ENCODE measurements around the gene BRIP1. TPM values are rescaled to one million over a fixed set of nuclear protein-coding genes. Genes with fewer than 3 reads are reported as not detected.

BRIP1 gene
- total and polyA plus RNA-seq, 10 of the 15 experiments (the other 5 are each of a cell fraction or from before 2014, with no cell fraction given) = 4.0 to 24.2 (median 12.8) TPM

DNA sequence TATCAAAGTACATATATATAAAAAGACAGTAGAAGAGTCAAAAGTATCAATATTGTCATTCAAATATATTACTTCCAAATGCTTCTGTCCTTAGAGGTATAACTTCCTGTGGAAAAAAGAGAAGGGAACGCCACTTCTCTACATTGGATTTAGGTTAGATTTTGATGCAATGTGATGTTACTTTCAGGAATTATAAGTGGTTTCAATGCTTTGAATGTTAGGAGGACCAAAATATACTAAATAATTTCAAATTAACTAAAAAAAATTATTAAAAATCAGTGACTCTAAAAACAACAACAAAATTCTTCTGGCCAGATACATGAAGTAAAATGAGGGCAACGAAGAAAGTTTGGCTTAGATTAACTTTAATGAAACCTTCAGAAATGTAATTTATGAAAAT, 88.0 kb downstream of the BRIP1 start:
- SMC1A ChIA-PET (ENCODE audit: uncharacterized antibody, unreplicated experiment) = interaction anchor here (1.0 to 3.2 kb wide), 3 partner anchors 11 to 30 kb away, joined by 3 to 7 read pairs (median 3); no protein-coding TSS in a partner anchor
- CTCF ChIA-PET = no interaction called here
- POLR2A ChIA-PET = interaction anchor here (1.4 kb wide), 1 partner anchor 9 kb away, joined by 3 read pairs; no protein-coding TSS in a partner anchor
- no peak overlapping the region for H3K4me2 ChIP-seq (ENCODE audit: control insufficient read depth, insufficient read depth)
- H3K27me3 ChIP-seq (replicated peaks in 1 of 2; ENCODE audit: control insufficient read depth in 2 of 2, insufficient read depth in 2 of 2, low read length in 1 of 2) = no peaks in the 10 kb centered on the region
- no peak overlapping the region for H3K4me3 ChIP-seq
- H3K9ac ChIP-seq (ENCODE audit: control insufficient read depth, insufficient read depth, low read length) = no peak overlapping the region
- in situ Hi-C loops (cut with MboI) = no loop called here
- ATAC-seq (no peak), DNase-seq (ENCODE audit: low read depth, low spot score) (no peak), FAIRE-seq (no peak)
- no TSS peak for BruUV-seq (replicated peaks)
- H4K20me1 ChIP-seq (ENCODE audit: control insufficient read depth, insufficient read depth) = no peaks in the 10 kb centered on the region
- H3K36me3 ChIP-seq (ENCODE audit: control insufficient read depth in 2 of 2, insufficient read depth in 2 of 2, low read length in 1 of 2) = peaks cover 0 to 2% of the 10 kb centered on the region in 2 experiments; a peak in 1 of 4 replicates
- RAD21 ChIA-PET (ENCODE audit: unreplicated experiment) = interaction anchor here (1.5 kb wide), 1 partner anchor 9 kb away, joined by 3 read pairs; no protein-coding TSS in a partner anchor
- 96% methylated on average over 2 of the region's 2 CpGs for WGBS (ENCODE audit: insufficient coverage, insufficient replicate concordance, low lambda C conversion rate, missing lambda C conversion rate)
- no peak overlapping the region for H3K27ac ChIP-seq (ENCODE audit: control insufficient read depth, insufficient read depth)
- peaks cover 3% of the 10 kb centered on the region; the same call in 2 of the 3 replicates for H3K9me3 ChIP-seq (replicated peaks; ENCODE audit: control insufficient read depth, insufficient read depth, low read length)
- no peaks in the 10 kb centered on the region for H3K4me1 ChIP-seq (ENCODE audit: control insufficient read depth, insufficient read depth, low read length)
- no peaks in the 10 kb centered on the region for H3K79me2 ChIP-seq (ENCODE audit: control insufficient read depth, insufficient read depth, low read length)
- TF ChIP-seq SRF (IDR thresholded peaks at IDR 0.05; ENCODE audit: low read depth in 2 of 2, low read length in 2 of 2) = no peak
- TF ChIP-seq ETV6 (conservative IDR thresholded peaks at IDR 0.05 in 1 of 2, IDR thresholded peaks at IDR 0.05 in 1 of 2; ENCODE audit: borderline replicate concordance in 1 of 2, low read depth in 1 of 2) = peak in 1 of 2 experiments; percentile 72; a peak in 1 of 4 replicates
- TF ChIP-seq SMAD1 (IDR thresholded peaks at IDR 0.05; ENCODE audit: low read depth, partially characterized antibody) = no peak
- no peak overlapping the region for H2AFZ ChIP-seq (ENCODE audit: control insufficient read depth, low read depth, low read length)
- intact Hi-C loops (cut with micrococcal nuclease; ENCODE audit: unreplicated experiment) = no loop called here

DNA sequence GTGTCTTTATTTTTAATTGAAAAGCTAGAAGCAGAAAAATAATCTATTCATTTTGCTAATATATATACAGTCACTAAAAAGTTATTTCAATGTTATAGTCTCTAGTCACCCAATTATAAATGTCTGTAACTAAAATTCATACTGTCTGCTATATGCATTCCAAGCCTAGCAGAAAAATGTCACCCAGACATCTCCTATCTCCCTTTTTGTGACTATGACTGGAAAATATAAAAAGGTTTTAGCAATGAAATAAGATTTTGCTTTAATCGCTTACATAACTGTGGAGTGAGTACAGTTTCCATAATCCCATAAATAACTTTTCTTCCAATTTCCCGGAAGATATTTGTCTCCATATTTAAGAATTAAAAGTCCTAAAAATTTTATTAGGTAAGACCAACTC, 88.6 kb downstream of the BRIP1 start:
- CTCF ChIA-PET = interaction anchor here (1.3 kb wide), 1 partner anchor 9 kb away, joined by 3 read pairs; no protein-coding TSS in a partner anchor
- RAD21 ChIA-PET (ENCODE audit: unreplicated experiment) = interaction anchor here (1.5 kb wide), 1 partner anchor 8 kb away, joined by 3 read pairs; no protein-coding TSS in a partner anchor
- Histone ChIP-seq H3K79me2 (ENCODE audit: control insufficient read depth, insufficient read depth, low read length) (no peaks in the 10 kb centered on the region), H3K9me3 (replicated peaks; ENCODE audit: control insufficient read depth, insufficient read depth, low read length) (peaks cover 5% of the 10 kb centered on the region; the same call in 2 of the 3 replicates), H3K4me1 (ENCODE audit: control insufficient read depth, insufficient read depth, low read length) (no peaks in the 10 kb centered on the region), H4K20me1 (ENCODE audit: control insufficient read depth, insufficient read depth) (no peaks in the 10 kb centered on the region), H2AFZ (ENCODE audit: control insufficient read depth, low read depth, low read length) (no peak overlapping the region), H3K27ac (ENCODE audit: control insufficient read depth, insufficient read depth) (no peak overlapping the region), H3K36me3 (ENCODE audit: control insufficient read depth in 2 of 2, insufficient read depth in 2 of 2, low read length in 1 of 2) (peaks cover 0 to 2% of the 10 kb centered on the region in 2 experiments; a peak in 2 of 4 replicates), H3K27me3 (replicated peaks in 1 of 2; ENCODE audit: control insufficient read depth in 2 of 2, insufficient read depth in 2 of 2, low read length in 1 of 2) (no peaks in the 10 kb centered on the region), H3K4me2 (ENCODE audit: control insufficient read depth, insufficient read depth) (no peak overlapping the region), H3K4me3 (no peak overlapping the region), H3K9ac (ENCODE audit: control insufficient read depth, insufficient read depth, low read length) (no peak overlapping the region)
- no TSS peak for BruUV-seq (replicated peaks)
- intact Hi-C loops (cut with micrococcal nuclease; ENCODE audit: unreplicated experiment) (no loop called here), in situ Hi-C loops (cut with MboI) (no loop called here)
- DNase-seq (ENCODE audit: low read depth, low spot score) (no peak), ATAC-seq (no peak), FAIRE-seq (no peak)
- 94% methylated on average over 2 of the region's 2 CpGs for WGBS (ENCODE audit: insufficient coverage, insufficient replicate concordance, low lambda C conversion rate, missing lambda C conversion rate)
- SMC1A ChIA-PET (ENCODE audit: uncharacterized antibody, unreplicated experiment) = interaction anchor here (1.0 to 1.2 kb wide), 2 partner anchors 10 to 18 kb away, joined by 3 read pairs; no protein-coding TSS in a partner anchor
- POLR2A ChIA-PET = interaction anchor here (1.4 kb wide), 1 partner anchor 10 kb away, joined by 3 read pairs; no protein-coding TSS in a partner anchor
- TF ChIP-seq, protein P1, sequence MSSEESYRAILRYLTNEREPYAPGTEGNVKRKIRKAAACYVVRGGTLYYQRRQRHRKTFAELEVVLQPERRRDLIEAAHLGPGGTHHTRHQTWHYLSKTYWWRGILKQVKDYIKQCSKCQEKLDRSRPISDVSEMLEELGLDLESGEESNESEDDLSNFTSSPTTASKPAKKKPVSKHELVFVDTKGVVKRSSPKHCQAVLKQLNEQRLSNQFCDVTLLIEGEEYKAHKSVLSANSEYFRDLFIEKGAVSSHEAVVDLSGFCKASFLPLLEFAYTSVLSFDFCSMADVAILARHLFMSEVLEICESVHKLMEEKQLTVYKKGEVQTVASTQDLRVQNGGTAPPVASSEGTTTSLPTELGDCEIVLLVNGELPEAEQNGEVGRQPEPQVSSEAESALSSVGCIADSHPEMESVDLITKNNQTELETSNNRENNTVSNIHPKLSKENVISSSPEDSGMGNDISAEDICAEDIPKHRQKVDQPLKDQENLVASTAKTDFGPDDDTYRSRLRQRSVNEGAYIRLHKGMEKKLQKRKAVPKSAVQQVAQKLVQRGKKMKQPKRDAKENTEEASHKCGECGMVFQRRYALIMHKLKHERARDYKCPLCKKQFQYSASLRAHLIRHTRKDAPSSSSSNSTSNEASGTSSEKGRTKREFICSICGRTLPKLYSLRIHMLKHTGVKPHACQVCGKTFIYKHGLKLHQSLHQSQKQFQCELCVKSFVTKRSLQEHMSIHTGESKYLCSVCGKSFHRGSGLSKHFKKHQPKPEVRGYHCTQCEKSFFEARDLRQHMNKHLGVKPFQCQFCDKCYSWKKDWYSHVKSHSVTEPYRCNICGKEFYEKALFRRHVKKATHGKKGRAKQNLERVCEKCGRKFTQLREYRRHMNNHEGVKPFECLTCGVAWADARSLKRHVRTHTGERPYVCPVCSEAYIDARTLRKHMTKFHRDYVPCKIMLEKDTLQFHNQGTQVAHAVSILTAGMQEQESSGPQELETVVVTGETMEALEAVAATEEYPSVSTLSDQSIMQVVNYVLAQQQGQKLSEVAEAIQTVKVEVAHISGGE (CRISPR knock-in tag; IDR thresholded peaks at IDR 0.05) = no peak
- TF ChIP-seq CEBPB (IDR thresholded peaks at IDR 0.05; ENCODE audit: borderline replicate concordance in 1 of 2, low read depth in 2 of 2, low read length in 2 of 2) (no peak), NR2C1 (IDR thresholded peaks at IDR 0.05) (no peak), NFXL1 (IDR thresholded peaks at IDR 0.05; ENCODE audit: borderline replicate concordance) (peak; percentile 91), ZNF24 (IDR thresholded peaks at IDR 0.05) (no peak), BHLHE40 (IDR thresholded peaks at IDR 0.05; ENCODE audit: borderline replicate concordance in 1 of 2, low read depth in 2 of 2, low read length in 1 of 2) (no peak), IKZF2 (IDR thresholded peaks at IDR 0.05) (no peak), MYB (IDR thresholded peaks at IDR 0.05; ENCODE audit: borderline replicate concordance, low read depth, low read length) (no peak), ASH2L (IDR thresholded peaks at IDR 0.05; ENCODE audit: borderline replicate concordance, low read depth) (no peak), ETV6 (conservative IDR thresholded peaks at IDR 0.05 in 1 of 2, IDR thresholded peaks at IDR 0.05 in 1 of 2; ENCODE audit: borderline replicate concordance in 1 of 2, low read depth in 1 of 2) (peak in 1 of 2 experiments; percentile 89; a peak in 1 of 4 replicates), SP1 (IDR thresholded peaks at IDR 0.05; ENCODE audit: low read depth, low read length) (no peak)
